Heart right ventricle (tissue), 16 donors: ENCODE measurements around the gene ARF4. TPM values are rescaled to one million over a fixed set of nuclear protein-coding genes. Genes with fewer than 3 reads are reported as not detected.

Source experiments
- ATAC-seq, 8 donors: fragments of 200-7000 bp; cut with Tn5 transposase; one replicate each; pipeline ENCODE4 v1.9.1; 2020; ENCODE audit warnings: mild to moderate bottlenecking in 8 of 8, moderate library complexity in 8 of 8, moderate number of reproducible peaks in 1 of 8
- DNase-seq, 2 donors: peaks; one replicate each; pipeline ENCODE4 v3.0.0-alpha.2; 2020
- H3K27ac ChIP-seq, 10 donors: fragments of 200-600 bp; sonication (generic) in 2 of 10; one replicate each; pipeline versions ENCODE4 v1.5.0 to v1.8.0; 2020 to 2022; ENCODE audit warnings: mild to moderate bottlenecking in 3 of 10
- H3K27me3 ChIP-seq, 7 donors: fragments of 200-600 bp; one replicate each; pipeline ENCODE4 v1.8.0; 2021 to 2022; ENCODE audit warnings: mild to moderate bottlenecking in 2 of 7
- H3K36me3 ChIP-seq, 9 donors: fragments of 200-600 bp; sonication (generic) in 1 of 9; one replicate each; pipeline versions ENCODE4 v1.5.0 to v1.8.0; 2020 to 2022; ENCODE audit warnings: mild to moderate bottlenecking in 2 of 9
- H3K4me1 ChIP-seq, 9 donors: fragments of 200-600 bp; sonication (generic) in 1 of 9; one replicate each; pipeline versions ENCODE4 v1.5.0 to v1.8.0; 2020 to 2022; ENCODE audit warnings: mild to moderate bottlenecking in 4 of 9
- H3K4me3 ChIP-seq, 10 donors: fragments of 200-600 bp; sonication (generic) in 2 of 10; one replicate each; pipeline versions ENCODE4 v1.5.0 to v1.8.0; 2020 to 2022; ENCODE audit warnings: mild to moderate bottlenecking in 7 of 10, moderate library complexity in 2 of 10
- H3K9me3 ChIP-seq, 11 donors: fragments of 200-600 bp in 10 of 11; sonication (generic) in 2 of 11; one replicate each; pipeline versions ENCODE4 v1.5.0 to v1.8.0; 2013 to 2022; ENCODE audit warnings: mild to moderate bottlenecking in 2 of 11, control low read depth in 1 of 11, moderate library complexity in 1 of 11
- WGBS, 2 donors: extraction: QIAGEN DNeasy Blood & Tissue Kit; methylation state at CpG; one replicate each; pipeline ENCODE4 v1.1.7; 2013; ENCODE audit warnings: inconsistent platforms in 1 of 2; 5-methylcytosine and 5-hydroxymethylcytosine counted together
- intact Hi-C, 10 donors: fragments of 100-400 bp; cut with DNase I; formaldehyde crosslinking; loops; one replicate each; pipeline versions ENCODE4 v1.11.1 to v1.14.2; 2022
- polyA plus RNA-seq, 2 donors: library from polyadenylated mRNA; stranded (reverse); fragments of 200-250 nt; gene quantifications; one replicate each; pipeline ENCODE4 v1.2.3, GENCODE V29; 2013
- total RNA-seq, 10 donors: library from RNA; stranded (reverse); fragmentation: NEBNext Ultra II Directional in 3 of 10; extraction: Animal tissue kit (Norgen Biotek cat#: 25700) in 3 of 10; gene quantifications; one replicate each; pipeline versions ENCODE4 v1.2.1 to v1.2.4, GENCODE V29; 2021 to 2023
- TF ChIP-seq, protein P1 (sequence below), 9 donors: fragments of 200-600 bp; sonication (generic) in 2 of 9; IDR thresholded peaks; one replicate each; pipeline versions ENCODE4 v1.5.0 to v1.8.0; 2021 to 2022; ENCODE audit warnings: antibody characterized with exemption in 9 of 9, mild to moderate bottlenecking in 5 of 9, moderate library complexity in 1 of 9
- donor health status: Arrhythmogenic right ventricular cardiomyopathy.
- donor health status: ischemic (EF 13 %, LVEDD 7.1; RV severe dilation, severe dysfunction).
- donor health status: healthy with polysubstance abuse.
- donor health status: DM: no; HTN: yes; CAD: no.
- donor health status: DM: no; HTN: no; CAD: no.
- donor health status: ischemic (EF 25% LVEDD 6.9; RV normal size, moderate dysfunction).
- donor health status: ischemic (EF 25% LVEDD 5.7; RV mildly dilated, moderate dysfunction).
- donor health status: healthy.
- donor health status: DM: yes; HTN: yes; CAD: no.
- donor health status: Ischemic cardiomyopathy.
- donor health status: ischemic (EF 35%, LVEDD 5.7; RV mildly dilated, moderate dysfunction).
- donor health status: nonischemic (EF 11% LVEDD 7.7; RV severe dilation, severe dysfunction).
- donor health status: DM: yes; HTN: yes; CAD: no.
- donor health status: PGD.
- donor health status: ischemic (EF 29% LVEDD 5.4; RV normal size, mild dysfunction).
- donor health status: nonischemic (EF 23%, LVEDD 6.1; RV moderate dilation, normal function).

ARF4 gene
- total and polyA plus RNA-seq, 12 donors: 25.7 to 130 (median 73.7) TPM

DNA sequence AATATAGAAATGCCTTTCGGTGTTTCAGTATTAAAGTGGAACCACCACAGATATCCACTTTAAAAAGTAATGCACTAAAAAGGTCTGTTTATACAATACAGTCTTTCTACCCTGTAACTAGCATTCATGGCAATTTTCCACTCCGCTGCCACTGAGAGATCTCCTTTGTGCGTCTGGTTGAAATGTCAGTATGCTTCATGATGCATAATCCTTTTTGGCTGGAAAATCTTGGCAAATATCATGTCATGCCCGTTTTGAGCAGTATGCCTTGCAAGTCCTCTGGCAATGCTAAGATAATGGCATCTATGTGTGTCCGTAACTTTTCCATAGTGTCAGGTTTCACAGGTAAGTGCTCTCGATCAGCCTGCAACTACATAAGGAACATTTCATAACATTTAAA is 30.8 kb upstream of the ARF4 start:
- H3K27ac ChIP-seq: no peak overlapping the region
- no peak for DNase-seq
- no peaks in the 10 kb centered on the region for H3K27me3 ChIP-seq
- no peak for ATAC-seq
- intact Hi-C loops: no loop called here
- TF ChIP-seq, protein P1, sequence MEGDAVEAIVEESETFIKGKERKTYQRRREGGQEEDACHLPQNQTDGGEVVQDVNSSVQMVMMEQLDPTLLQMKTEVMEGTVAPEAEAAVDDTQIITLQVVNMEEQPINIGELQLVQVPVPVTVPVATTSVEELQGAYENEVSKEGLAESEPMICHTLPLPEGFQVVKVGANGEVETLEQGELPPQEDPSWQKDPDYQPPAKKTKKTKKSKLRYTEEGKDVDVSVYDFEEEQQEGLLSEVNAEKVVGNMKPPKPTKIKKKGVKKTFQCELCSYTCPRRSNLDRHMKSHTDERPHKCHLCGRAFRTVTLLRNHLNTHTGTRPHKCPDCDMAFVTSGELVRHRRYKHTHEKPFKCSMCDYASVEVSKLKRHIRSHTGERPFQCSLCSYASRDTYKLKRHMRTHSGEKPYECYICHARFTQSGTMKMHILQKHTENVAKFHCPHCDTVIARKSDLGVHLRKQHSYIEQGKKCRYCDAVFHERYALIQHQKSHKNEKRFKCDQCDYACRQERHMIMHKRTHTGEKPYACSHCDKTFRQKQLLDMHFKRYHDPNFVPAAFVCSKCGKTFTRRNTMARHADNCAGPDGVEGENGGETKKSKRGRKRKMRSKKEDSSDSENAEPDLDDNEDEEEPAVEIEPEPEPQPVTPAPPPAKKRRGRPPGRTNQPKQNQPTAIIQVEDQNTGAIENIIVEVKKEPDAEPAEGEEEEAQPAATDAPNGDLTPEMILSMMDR (IDR thresholded peaks at IDR 0.05): no peak
- peaks cover 0 to 98% (median 62%) of the 10 kb centered on the region in 9 donors for H3K36me3 ChIP-seq
- no peak overlapping the region for H3K4me3 ChIP-seq
- no peaks in the 10 kb centered on the region for H3K9me3 ChIP-seq
- WGBS, 2 donors: 86 to 88% methylated on average over 6 of the region's 6 CpGs
- H3K4me1 ChIP-seq: no peaks in the 10 kb centered on the region

DNA sequence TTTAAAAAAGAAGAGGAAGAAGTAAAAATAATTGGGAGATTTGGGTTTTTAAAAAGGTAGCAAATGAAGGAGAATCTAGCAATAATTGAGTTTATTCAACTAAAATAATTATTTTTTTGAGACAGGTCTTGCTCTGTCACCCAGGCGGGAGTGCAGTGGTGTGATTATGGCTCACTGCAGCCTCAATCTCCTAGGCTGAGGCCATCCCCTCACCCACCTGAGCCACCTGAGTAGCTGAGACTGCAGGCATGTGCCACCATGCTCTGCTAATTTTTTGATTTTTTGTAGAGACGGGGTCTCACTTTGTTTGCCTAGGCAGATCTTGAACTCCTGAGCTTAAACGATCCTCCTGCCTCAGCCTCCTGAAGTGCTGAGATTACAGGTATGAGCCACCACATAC is 27.7 kb upstream of the ARF4 start:
- intact Hi-C loops: no loop called here
- Histone ChIP-seq H3K9me3 (no peaks in the 10 kb centered on the region), H3K36me3 (peaks cover 0 to 98% (median 39%) of the 10 kb centered on the region in 9 donors), H3K27ac (no peak overlapping the region), H3K4me1 (no peaks in the 10 kb centered on the region), H3K4me3 (no peak overlapping the region), H3K27me3 (no peaks in the 10 kb centered on the region)
- no peak for DNase-seq
- WGBS, 2 donors: 97 to 99% methylated on average over 3 of the region's 3 CpGs
- TF ChIP-seq, protein P1 (IDR thresholded peaks at IDR 0.05): no peak
- ATAC-seq: no peak

DNA sequence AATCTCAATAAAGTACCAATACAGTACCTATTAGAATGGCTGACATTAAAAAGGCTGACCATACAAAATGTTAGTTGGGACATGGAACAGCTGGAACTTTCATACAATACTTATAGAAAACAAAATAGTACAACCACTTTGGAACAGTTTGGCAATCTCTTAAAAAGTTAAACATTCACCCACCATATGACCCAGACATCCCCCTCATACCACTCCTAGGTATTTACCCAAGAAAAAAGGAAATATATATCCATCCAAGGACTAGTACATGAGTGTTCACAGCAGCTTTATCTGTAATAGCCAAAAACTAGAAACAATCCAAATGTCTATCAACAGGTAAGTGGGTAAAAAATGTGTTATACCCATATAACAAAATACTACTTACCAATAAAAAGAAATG is 25.2 kb upstream of the ARF4 start:
- Histone ChIP-seq H3K27me3 (no peaks in the 10 kb centered on the region), H3K36me3 (peaks cover 0 to 80% (median 22%) of the 10 kb centered on the region in 9 donors)

DNA sequence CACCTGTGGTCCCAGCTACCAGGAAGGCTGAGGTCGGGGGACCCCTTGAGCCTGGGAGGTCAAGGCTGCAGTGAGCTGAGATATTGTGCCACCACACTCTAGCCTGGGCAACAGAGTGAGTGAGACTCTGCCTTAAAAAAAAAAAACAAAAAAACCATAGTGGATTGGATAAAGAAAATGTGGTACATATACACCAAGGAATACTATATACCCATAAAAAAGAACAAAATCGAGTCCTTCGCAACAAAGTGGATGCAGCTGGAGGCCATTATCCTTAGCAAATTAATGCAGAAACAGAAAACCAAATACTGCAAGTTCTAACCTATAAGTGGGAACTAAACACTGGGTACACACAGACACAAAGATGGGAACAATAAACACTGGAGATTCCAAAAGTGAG is 20.6 kb upstream of the ARF4 start:
- Histone ChIP-seq H3K27me3 (no peaks in the 10 kb centered on the region), H3K9me3 (peaks cover 0 to 6% (median 0%) of the 10 kb centered on the region in 11 donors), H3K4me3 (no peak overlapping the region), H3K36me3 (peaks cover 0 to 41% (median 4%) of the 10 kb centered on the region in 9 donors), H3K4me1 (no peaks in the 10 kb centered on the region), H3K27ac (no peak overlapping the region)
- WGBS, 2 donors: 99 to 100% methylated on average over 3 of the region's 3 CpGs
- intact Hi-C loops: no loop called here
- ATAC-seq: no peak
- DNase-seq: no peak
- TF ChIP-seq, protein P1 (IDR thresholded peaks at IDR 0.05): no peak

More for the DNA sequence above, 25.2 kb upstream of the ARF4 start:
- ATAC-seq (no peak), DNase-seq (no peak)
- Histone ChIP-seq H3K4me3 (no peak overlapping the region), H3K27ac (no peak overlapping the region), H3K9me3 (peaks cover 0 to 6% (median 0%) of the 10 kb centered on the region in 11 donors), H3K4me1 (no peaks in the 10 kb centered on the region)
- TF ChIP-seq, protein P1 (IDR thresholded peaks at IDR 0.05): no peak
- intact Hi-C loops: no loop called here
